Fibroblast of the aortic adventitia (primary cell): Measurements from ENCODE around the gene MYRIP. TPM values are rescaled to one million over a fixed set of nuclear protein-coding genes. Genes with fewer than 3 reads are reported as not detected.

Experiments
- DNase-seq: peaks from one replicate; pipeline ENCODE4 v3.0.0-alpha.2; 2010; ENCODE audit warnings: low read depth
- H3K4me3 ChIP-seq: 2 replicates; pipeline ENCODE4 v1.5.1; 2011; ENCODE audit warnings: low read depth, mild to moderate bottlenecking, control low read depth, low read length, moderate library complexity
- total RNA-seq: library from RNA; depleted of rRNA; stranded (reverse); fragments of >200 nt; gene quantifications from 2 replicates; pipeline ENCODE4 v1.2.3, GENCODE V29; 2012; ENCODE audit warnings: low replicate concordance
- TF ChIP-seq, protein P1 (sequence below): IDR thresholded peaks from 2 replicates; pipeline ENCODE4 v1.5.1; 2011; ENCODE audit warnings: mild to moderate bottlenecking, low read length, control low read depth, inconsistent platforms; ENCODE audit not compliant: insufficient read depth

MYRIP gene
- total RNA-seq, 1 donor, result 8.6 TPM

DNA sequence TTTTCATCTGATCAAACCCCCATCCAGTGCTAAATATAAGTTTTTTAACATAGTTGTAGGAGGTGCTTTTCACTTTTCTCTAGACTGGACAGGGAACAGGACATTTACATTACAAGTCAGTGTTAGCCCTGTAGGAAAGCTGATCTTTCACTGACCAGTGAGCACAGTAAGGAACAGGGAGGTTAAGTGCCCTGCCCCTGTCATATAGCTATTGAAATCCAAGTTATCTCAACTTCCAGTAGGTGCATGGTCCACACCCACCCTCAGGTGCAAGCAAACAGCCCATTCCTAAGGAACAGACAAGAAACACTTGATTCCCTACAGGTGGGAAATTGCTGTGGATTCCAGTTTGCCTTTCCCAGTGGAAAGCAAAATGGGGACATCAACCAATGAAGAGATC, 421.0 kb downstream of the MYRIP start:
- TF ChIP-seq, protein P1, sequence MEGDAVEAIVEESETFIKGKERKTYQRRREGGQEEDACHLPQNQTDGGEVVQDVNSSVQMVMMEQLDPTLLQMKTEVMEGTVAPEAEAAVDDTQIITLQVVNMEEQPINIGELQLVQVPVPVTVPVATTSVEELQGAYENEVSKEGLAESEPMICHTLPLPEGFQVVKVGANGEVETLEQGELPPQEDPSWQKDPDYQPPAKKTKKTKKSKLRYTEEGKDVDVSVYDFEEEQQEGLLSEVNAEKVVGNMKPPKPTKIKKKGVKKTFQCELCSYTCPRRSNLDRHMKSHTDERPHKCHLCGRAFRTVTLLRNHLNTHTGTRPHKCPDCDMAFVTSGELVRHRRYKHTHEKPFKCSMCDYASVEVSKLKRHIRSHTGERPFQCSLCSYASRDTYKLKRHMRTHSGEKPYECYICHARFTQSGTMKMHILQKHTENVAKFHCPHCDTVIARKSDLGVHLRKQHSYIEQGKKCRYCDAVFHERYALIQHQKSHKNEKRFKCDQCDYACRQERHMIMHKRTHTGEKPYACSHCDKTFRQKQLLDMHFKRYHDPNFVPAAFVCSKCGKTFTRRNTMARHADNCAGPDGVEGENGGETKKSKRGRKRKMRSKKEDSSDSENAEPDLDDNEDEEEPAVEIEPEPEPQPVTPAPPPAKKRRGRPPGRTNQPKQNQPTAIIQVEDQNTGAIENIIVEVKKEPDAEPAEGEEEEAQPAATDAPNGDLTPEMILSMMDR, result no peak

DNA sequence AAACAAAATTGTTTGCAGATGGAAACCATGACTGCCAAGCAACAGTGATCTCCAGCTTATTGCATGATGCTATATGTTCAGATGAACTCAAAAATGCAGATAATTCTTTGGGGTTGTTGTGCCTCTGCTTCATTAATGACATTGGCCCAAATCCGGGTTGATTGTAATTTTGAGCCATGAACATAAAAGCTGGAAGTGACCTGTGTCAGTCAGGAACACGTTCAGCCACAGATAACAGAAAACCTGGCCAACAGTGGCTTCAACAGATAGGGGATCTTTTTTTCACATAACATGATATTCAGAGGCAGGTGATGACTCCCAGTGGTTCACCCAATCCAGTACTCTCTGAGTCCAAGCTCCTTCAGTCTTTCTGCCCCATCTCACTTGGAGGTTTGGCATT, 423.2 kb downstream of the MYRIP start:
- no peak for DNase-seq
- TF ChIP-seq, protein P1, result no peak
- no peak overlapping the region for H3K4me3 ChIP-seq

More for the DNA sequence above, 421.0 kb downstream of the MYRIP start:
- no peak overlapping the region for H3K4me3 ChIP-seq
- DNase-seq, result no peak

DNA sequence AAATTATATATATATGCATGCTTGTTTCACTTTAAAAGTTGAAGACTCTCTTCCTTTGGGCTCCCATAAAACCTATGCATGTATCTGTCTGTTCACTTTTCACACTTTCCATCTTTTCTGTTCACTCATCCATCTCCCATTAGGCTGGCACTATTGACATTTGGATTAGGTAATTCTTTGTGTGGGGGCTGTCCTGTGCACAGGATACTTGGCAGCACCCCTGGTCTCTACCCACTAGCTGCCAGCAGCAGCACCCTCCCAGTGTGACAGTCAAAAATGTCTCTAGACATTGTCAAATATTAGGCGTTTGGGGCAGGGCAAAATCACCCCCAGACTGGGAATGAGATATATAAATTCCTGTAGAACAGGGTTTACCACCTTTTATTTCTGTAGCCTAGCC, 427.8 kb downstream of the MYRIP start:
- no peak for DNase-seq
- TF ChIP-seq, protein P1, result no peak
- H3K4me3 ChIP-seq, result no peak overlapping the region

DNA sequence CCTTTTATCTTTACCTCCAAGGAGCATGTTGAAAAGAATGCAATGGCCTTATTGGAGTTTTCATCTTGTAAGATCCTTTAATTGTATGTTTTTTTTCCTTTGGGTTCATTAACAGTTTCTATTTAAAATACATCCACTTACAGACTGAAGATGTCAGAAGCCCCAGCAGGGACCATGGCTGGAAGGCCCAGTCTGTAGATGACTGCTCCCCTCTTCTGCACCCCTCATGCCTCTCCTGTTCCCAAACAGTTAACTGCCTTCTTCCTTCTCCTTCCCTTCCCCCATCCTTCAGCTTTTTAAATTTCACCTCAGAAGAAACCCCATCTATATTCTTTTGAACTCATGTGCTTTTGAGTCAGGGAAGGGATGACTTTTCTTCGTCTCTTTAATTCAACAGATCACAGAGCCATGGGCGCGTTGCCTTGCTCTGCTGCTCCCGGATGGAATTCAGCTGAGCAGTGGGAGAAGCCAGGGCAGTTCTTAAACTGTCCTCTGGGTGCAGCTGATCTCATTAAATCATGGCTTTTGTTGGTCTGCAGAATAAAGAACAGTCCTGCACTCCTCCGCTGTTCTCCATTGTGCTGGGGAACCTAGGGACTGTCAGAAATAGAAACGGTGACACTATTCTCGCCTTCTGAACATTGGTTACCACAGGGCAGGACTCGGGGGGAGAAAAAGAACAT, 428.6 kb downstream of the MYRIP start:
- TF ChIP-seq, protein P1, result peak; percentile 53

DNA sequence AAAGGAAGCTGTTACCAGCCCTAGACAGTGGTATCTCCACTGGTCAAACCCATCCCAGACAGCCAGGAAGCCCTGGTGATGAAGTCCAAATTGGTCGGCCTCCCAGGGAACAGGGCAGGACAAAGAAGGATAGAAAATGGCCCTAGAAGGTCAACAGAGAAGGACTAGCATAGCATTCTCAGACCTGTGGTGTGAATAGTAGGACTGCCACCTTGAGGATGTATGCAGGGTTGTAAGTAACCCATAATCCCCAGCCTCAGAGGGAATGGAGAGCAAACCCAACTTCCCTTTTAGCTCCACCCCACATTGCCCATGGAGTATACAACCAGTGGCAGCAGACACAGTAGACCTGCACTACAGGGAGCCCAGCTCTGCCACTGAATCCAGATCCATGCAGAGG, 431.5 kb downstream of the MYRIP start:
- H3K4me3 ChIP-seq, result no peak overlapping the region
- TF ChIP-seq, protein P1, result no peak
- DNase-seq, result no peak

More for the DNA sequence above, 428.6 kb downstream of the MYRIP start:
- DNase-seq, result peak; percentile 27
- H3K4me3 ChIP-seq, result no peak overlapping the region

DNA sequence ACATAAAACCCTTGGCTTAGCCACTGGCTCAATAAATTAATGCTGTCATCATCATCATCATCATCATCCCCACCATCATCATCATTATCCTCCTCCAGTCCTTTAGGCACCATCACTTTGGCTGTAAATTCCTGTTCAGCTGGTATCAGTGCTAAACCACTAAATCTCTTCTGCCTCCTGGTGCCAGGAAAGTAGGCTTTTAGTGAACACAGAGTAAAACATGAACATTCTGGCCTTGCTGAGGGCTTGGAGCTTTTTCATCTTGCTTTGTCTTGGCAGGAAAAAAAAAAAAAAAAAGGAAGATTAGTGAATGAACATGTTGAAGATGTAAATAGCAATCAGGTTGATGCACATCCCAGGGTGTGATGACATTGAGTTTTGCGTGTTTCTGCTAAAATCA, 432.8 kb downstream of the MYRIP start:
- H3K4me3 ChIP-seq, result no peak overlapping the region
- TF ChIP-seq, protein P1, result no peak
- DNase-seq, result no peak

DNA sequence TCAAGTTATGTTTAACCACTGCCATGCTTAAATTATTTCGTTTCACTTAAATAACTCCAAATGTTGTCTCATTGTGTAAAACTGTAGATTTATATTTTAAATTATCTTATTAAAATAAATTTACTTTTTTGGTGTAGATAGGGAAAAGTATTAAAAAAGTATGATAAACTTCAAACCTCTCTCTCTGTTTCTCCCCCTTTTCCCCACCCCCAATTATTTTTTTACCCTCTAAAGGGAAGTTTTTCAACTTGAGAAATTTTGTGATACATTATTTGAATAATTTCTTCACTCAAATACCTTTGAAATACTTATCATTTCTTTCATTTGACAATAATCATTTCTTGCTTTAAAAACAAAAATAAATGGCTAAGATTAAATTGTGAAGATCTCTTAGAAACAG, 433.2 kb downstream of the MYRIP start:
- H3K4me3 ChIP-seq, result no peak overlapping the region
- no peak for DNase-seq
- TF ChIP-seq, protein P1, result no peak
